Bronchial epithelial cell (primary cell): ENCODE results near the gene SIGLEC8. TPM values are rescaled to one million over a fixed set of nuclear protein-coding genes. Genes with fewer than 3 reads are reported as not detected.
"Not testable (repeated sequence)": the region's sequence is repeated elsewhere in the genome, so short reads cannot be mapped to it uniquely, and the experiment has no call there.

ENCODE experiments used
- DNase-seq: peaks from one replicate; pipeline ENCODE4 v3.0.0-alpha.2; 2010; ENCODE audit warnings: low read depth
- FAIRE-seq: peaks from 2 replicates; lab custom pipeline; 2011; peaks lifted over from hg19 to GRCh38; lab: Jason Lieb, UNC
- H3K27me3 ChIP-seq: 2 replicates; pipeline ENCODE4 v1.5.1; 2011; ENCODE audit warnings: low read length; ENCODE audit not compliant: control insufficient read depth, insufficient read depth
- H3K36me3 ChIP-seq: 2 replicates; pipeline ENCODE4 v1.5.1; 2011; ENCODE audit warnings: low read length; ENCODE audit not compliant: control insufficient read depth, insufficient read depth
- H3K4me3 ChIP-seq: 2 replicates; pipeline ENCODE4 v1.5.1; 2011; ENCODE audit warnings: mild to moderate bottlenecking, low read depth, low read length, control low read depth
- CTCF ChIP-seq: IDR thresholded peaks from 2 replicates; pipeline ENCODE4 v1.5.1; 2011; ENCODE audit warnings: mild to moderate bottlenecking, moderate library complexity, low read length, control low read depth, inconsistent platforms; ENCODE audit not compliant: insufficient read depth, severe bottlenecking
- total RNA-seq: library from RNA; depleted of rRNA; stranded (reverse); fragments of >200 nt; gene quantifications from 2 replicates; pipeline ENCODE4 v1.2.1, GENCODE V29; 2014

Gene SIGLEC8
- total RNA-seq, 1 donor from 2014 or later, result not detected

- no peak for FAIRE-seq
Observed at GRCh38 chr19:51466723-51467122, 8.5 kb upstream of the SIGLEC8 start.

GRCh38 chr19:51463976-51464581 is 5.8 kb upstream of the SIGLEC8 start:
- not testable (repeated sequence) for H3K4me3 ChIP-seq, H3K27me3 ChIP-seq, FAIRE-seq, H3K36me3 ChIP-seq, DNase-seq

More at GRCh38 chr19:51466723-51467122, 8.5 kb upstream of the SIGLEC8 start:
- H3K27me3 ChIP-seq, result no peaks in the 10 kb centered on the region
- DNase-seq, result no peak
- no peaks in the 10 kb centered on the region for H3K36me3 ChIP-seq
- H3K4me3 ChIP-seq, result no peak overlapping the region
- no peak for TF ChIP-seq CTCF

- no peaks in the 10 kb centered on the region for H3K36me3 ChIP-seq
- H3K27me3 ChIP-seq, result no peaks in the 10 kb centered on the region
- no peak overlapping the region for H3K4me3 ChIP-seq
- no peak for FAIRE-seq
- DNase-seq, result no peak
- no peak for TF ChIP-seq CTCF
Observed at GRCh38 chr19:51462681-51463080, 4.4 kb upstream of the SIGLEC8 start.

GRCh38 chr19:51462276-51462675 is 4.0 kb upstream of the SIGLEC8 start:
- Histone ChIP-seq H3K27me3 (no peaks in the 10 kb centered on the region), H3K4me3 (no peak overlapping the region), H3K36me3 (no peaks in the 10 kb centered on the region)
- no peak for DNase-seq
- FAIRE-seq, result no peak
- TF ChIP-seq CTCF, result no peak

- Histone ChIP-seq H3K27me3 (no peaks in the 10 kb centered on the region), H3K4me3 (no peak overlapping the region), H3K36me3 (no peaks in the 10 kb centered on the region)
- FAIRE-seq (no peak), DNase-seq (no peak)
- no peak for TF ChIP-seq CTCF
Observed at GRCh38 chr19:51461723-51462161, 3.5 kb upstream of the SIGLEC8 start.

- no peak for DNase-seq
Observed at GRCh38 chr19:51460164-51460992, 2.1 kb upstream of the SIGLEC8 start.

More at GRCh38 chr19:51460164-51460992, 2.1 kb upstream of the SIGLEC8 start:
- Histone ChIP-seq H3K27me3 (no peaks in the 10 kb centered on the region), H3K4me3 (no peak overlapping the region), H3K36me3 (no peaks in the 10 kb centered on the region)
- no peak for FAIRE-seq
- TF ChIP-seq CTCF, result no peak
